DND-41 (cell line): ENCODE measurements around the gene MAST4.
A peak's percentile ranks its signal among the peaks of the same experiment; 100 is the strongest.

Experiments used
- ATAC-seq: fragments of 200-7000 bp; cut with Tn5 transposase; 3 replicates; pipeline ENCODE4 v1.9.1; 2021; ENCODE audit warnings: low read depth; ENCODE audit not compliant: insufficient read depth
- DNase-seq: peaks from one replicate; pipeline ENCODE4 v3.0.0-alpha.2; 2020
- H2AFZ ChIP-seq: 2 replicates; pipeline ENCODE4 v1.6.0; 2012; ENCODE audit warnings: low read depth, low read length
- H3K27ac ChIP-seq: 2 replicates; pipeline ENCODE4 v1.5.1; 2012; ENCODE audit warnings: low read length, inconsistent platforms
- H3K27me3 ChIP-seq: fragments of 200-600 bp; sonication (generic); 2 replicates; pipeline ENCODE4 v1.6.0; 2012; ENCODE audit warnings: low read length, mild to moderate bottlenecking, inconsistent platforms; ENCODE audit not compliant: insufficient read depth, poor library complexity
- H3K36me3 ChIP-seq: 2 replicates; pipeline ENCODE4 v1.5.1; 2012; ENCODE audit warnings: low read length, inconsistent platforms; ENCODE audit not compliant: insufficient read depth
- H3K4me1 ChIP-seq: 2 replicates; pipeline ENCODE4 v1.5.1; 2012; ENCODE audit warnings: mild to moderate bottlenecking, low read length; ENCODE audit not compliant: insufficient read depth
- H3K4me2 ChIP-seq: 2 replicates; pipeline ENCODE4 v1.6.0; 2012; ENCODE audit warnings: mild to moderate bottlenecking, moderate library complexity, low read length, inconsistent platforms; ENCODE audit not compliant: insufficient read depth
- H3K4me3 ChIP-seq, 2 experiments: fragments of 200-600 bp in 1 of 2; shearing (Covaris generic) in 1 of 2; 2 replicates each; pipeline ENCODE4 v1.5.1; 2012 to 2016; ENCODE audit warnings: inconsistent platforms in 2 of 2, low read length in 2 of 2, mild to moderate bottlenecking in 2 of 2, low read depth in 1 of 2, moderate library complexity in 1 of 2
- H3K79me2 ChIP-seq: 2 replicates; pipeline ENCODE4 v1.6.0; 2012; ENCODE audit warnings: low read length, inconsistent platforms; ENCODE audit not compliant: insufficient read depth
- H3K9ac ChIP-seq: 2 replicates; pipeline ENCODE4 v1.6.0; 2012; ENCODE audit warnings: low read depth, mild to moderate bottlenecking, inconsistent platforms, low read length, moderate library complexity
- H3K9me3 ChIP-seq: 2 replicates; pipeline ENCODE4 v1.5.1; 2012; ENCODE audit warnings: low read length, moderate library complexity, mild to moderate bottlenecking, inconsistent platforms; ENCODE audit not compliant: insufficient read depth, severe bottlenecking
- H4K20me1 ChIP-seq: 2 replicates; pipeline ENCODE4 v1.6.0; 2012; ENCODE audit warnings: low read length; ENCODE audit not compliant: insufficient read depth
- EZH2 ChIP-seq: IDR thresholded peaks from 3 replicates; pipeline ENCODE4 v1.6.1; 2012; ENCODE audit warnings: borderline replicate concordance, low read depth, mild to moderate bottlenecking, moderate library complexity, low read length, inconsistent platforms; ENCODE audit not compliant: severe bottlenecking
- TF ChIP-seq, protein P1 (sequence below): IDR thresholded peaks from 2 replicates; pipeline ENCODE4 v1.5.1; 2012; ENCODE audit warnings: borderline replicate concordance, low read length, moderate library complexity, mild to moderate bottlenecking; ENCODE audit not compliant: poor library complexity, severe bottlenecking; ENCODE audit errors: extremely low read depth

MAST4 gene

DNA sequence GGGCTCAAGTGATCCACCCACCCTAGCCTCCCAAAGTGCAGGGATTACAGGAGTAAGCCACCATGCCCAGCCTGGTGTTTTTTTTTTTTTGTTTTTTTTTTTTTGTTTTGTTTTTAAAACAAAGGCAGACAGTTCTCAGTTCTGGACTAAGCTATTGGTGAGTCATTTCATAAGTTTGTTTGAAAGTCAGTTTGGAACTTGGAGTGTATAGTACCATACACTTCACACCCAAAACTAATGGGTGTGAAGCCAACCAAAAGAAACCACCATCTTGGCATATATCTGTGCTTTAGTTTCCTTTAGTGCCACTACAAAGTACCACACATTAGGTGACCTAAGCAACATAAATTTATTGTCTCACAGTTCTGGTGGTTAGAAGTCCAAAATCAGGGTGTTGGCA, 13.4 kb downstream of the MAST4 start:
- ATAC-seq: no peak
- Histone ChIP-seq H3K4me3 (no peak overlapping the region), H3K4me1 (peaks cover 34% of the 10 kb centered on the region), H3K27ac (no peak overlapping the region), H3K9ac (no peak overlapping the region), H2AFZ (no peak overlapping the region), H3K9me3 (no peaks in the 10 kb centered on the region), H3K4me2 (no peak overlapping the region), H4K20me1 (no peaks in the 10 kb centered on the region), H3K36me3 (no peaks in the 10 kb centered on the region; the same call in 1 of the 2 replicates), H3K79me2 (peaks cover 60% of the 10 kb centered on the region), H3K27me3 (no peaks in the 10 kb centered on the region)
- DNase-seq: no peak
- no peak for TF ChIP-seq EZH2
- TF ChIP-seq, protein P1, sequence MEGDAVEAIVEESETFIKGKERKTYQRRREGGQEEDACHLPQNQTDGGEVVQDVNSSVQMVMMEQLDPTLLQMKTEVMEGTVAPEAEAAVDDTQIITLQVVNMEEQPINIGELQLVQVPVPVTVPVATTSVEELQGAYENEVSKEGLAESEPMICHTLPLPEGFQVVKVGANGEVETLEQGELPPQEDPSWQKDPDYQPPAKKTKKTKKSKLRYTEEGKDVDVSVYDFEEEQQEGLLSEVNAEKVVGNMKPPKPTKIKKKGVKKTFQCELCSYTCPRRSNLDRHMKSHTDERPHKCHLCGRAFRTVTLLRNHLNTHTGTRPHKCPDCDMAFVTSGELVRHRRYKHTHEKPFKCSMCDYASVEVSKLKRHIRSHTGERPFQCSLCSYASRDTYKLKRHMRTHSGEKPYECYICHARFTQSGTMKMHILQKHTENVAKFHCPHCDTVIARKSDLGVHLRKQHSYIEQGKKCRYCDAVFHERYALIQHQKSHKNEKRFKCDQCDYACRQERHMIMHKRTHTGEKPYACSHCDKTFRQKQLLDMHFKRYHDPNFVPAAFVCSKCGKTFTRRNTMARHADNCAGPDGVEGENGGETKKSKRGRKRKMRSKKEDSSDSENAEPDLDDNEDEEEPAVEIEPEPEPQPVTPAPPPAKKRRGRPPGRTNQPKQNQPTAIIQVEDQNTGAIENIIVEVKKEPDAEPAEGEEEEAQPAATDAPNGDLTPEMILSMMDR: no peak

- no peak overlapping the region for H3K9ac ChIP-seq
- H3K27ac ChIP-seq: no peak overlapping the region
- H3K4me3 ChIP-seq: no peak overlapping the region
- H3K36me3 ChIP-seq: no peaks in the 10 kb centered on the region
- TF ChIP-seq, protein P1: no peak
- TF ChIP-seq EZH2: no peak
- H3K4me1 ChIP-seq: peaks cover 42% of the 10 kb centered on the region
- H3K79me2 ChIP-seq: peaks cover 57% of the 10 kb centered on the region
- H2AFZ ChIP-seq: no peak overlapping the region
- no peaks in the 10 kb centered on the region for H3K27me3 ChIP-seq
- ATAC-seq: no peak
- no peaks in the 10 kb centered on the region for H3K9me3 ChIP-seq
- DNase-seq: no peak
- H3K4me2 ChIP-seq: no peak overlapping the region
- H4K20me1 ChIP-seq: no peaks in the 10 kb centered on the region
Measured at GRCh38 chr5:66612226-66612625, 16.0 kb downstream of the MAST4 start.

DNA sequence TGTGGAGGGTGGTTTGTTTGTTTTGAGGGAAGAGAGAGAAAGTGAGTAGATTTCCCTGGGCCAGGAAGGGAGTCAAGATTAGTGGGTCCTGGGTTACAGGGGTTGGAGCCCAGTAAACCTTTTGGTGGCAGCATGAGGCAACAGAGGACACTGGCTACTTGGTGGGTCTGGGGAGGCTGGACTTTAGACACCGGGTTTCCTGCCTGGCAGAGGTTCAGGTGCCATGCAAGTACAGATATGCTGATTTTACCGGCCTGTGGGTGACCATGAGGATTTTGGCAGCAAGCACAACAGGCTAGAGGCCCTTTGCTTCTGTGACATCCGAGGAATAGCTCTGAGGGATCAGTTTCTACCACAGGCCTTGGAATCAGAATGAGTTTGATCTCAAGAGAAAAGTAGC, 18.9 kb downstream of the MAST4 start:
- Histone ChIP-seq H3K4me1 (peaks cover 71% of the 10 kb centered on the region), H3K79me2 (peaks cover 65% of the 10 kb centered on the region), H3K36me3 (no peaks in the 10 kb centered on the region; the same call in 1 of the 2 replicates), H2AFZ (no peak overlapping the region), H3K4me2 (no peak overlapping the region), H3K27me3 (no peaks in the 10 kb centered on the region), H4K20me1 (no peaks in the 10 kb centered on the region), H3K9ac (no peak overlapping the region), H3K27ac (peak overlapping the region; percentile 93), H3K4me3 (no peak overlapping the region), H3K9me3 (no peaks in the 10 kb centered on the region)
- TF ChIP-seq, protein P1: no peak
- TF ChIP-seq EZH2: no peak
- DNase-seq (no peak), ATAC-seq (no peak)

- DNase-seq (no peak), ATAC-seq (no peak)
- H2AFZ ChIP-seq: no peak overlapping the region
- TF ChIP-seq, protein P1: no peak
- TF ChIP-seq EZH2: no peak
- no peaks in the 10 kb centered on the region for H3K27me3 ChIP-seq
- no peak overlapping the region; the same call in 1 of the 2 replicates for H3K9ac ChIP-seq
- H3K4me3 ChIP-seq: no peak overlapping the region
- no peak overlapping the region for H3K4me2 ChIP-seq
- H3K36me3 ChIP-seq: no peaks in the 10 kb centered on the region; the same call in 1 of the 2 replicates
- H3K4me1 ChIP-seq: peaks cover 73% of the 10 kb centered on the region
- no peaks in the 10 kb centered on the region for H4K20me1 ChIP-seq
- H3K9me3 ChIP-seq: no peaks in the 10 kb centered on the region
- H3K27ac ChIP-seq: peak overlapping the region; percentile 93
- peaks cover 61% of the 10 kb centered on the region for H3K79me2 ChIP-seq
Measured at GRCh38 chr5:66615894-66616293, 19.7 kb downstream of the MAST4 start.
